ENCODE measurements around the gene FAN1. TPM values are rescaled to one million over a fixed set of nuclear protein-coding genes. Genes with fewer than 3 reads are reported as not detected.
A peak's percentile ranks its signal among the peaks of the same experiment; 100 is the strongest.

The FAN1 gene
- total RNA-seq, 1 donor from 2014 or later = 18.9 TPM

DNA sequence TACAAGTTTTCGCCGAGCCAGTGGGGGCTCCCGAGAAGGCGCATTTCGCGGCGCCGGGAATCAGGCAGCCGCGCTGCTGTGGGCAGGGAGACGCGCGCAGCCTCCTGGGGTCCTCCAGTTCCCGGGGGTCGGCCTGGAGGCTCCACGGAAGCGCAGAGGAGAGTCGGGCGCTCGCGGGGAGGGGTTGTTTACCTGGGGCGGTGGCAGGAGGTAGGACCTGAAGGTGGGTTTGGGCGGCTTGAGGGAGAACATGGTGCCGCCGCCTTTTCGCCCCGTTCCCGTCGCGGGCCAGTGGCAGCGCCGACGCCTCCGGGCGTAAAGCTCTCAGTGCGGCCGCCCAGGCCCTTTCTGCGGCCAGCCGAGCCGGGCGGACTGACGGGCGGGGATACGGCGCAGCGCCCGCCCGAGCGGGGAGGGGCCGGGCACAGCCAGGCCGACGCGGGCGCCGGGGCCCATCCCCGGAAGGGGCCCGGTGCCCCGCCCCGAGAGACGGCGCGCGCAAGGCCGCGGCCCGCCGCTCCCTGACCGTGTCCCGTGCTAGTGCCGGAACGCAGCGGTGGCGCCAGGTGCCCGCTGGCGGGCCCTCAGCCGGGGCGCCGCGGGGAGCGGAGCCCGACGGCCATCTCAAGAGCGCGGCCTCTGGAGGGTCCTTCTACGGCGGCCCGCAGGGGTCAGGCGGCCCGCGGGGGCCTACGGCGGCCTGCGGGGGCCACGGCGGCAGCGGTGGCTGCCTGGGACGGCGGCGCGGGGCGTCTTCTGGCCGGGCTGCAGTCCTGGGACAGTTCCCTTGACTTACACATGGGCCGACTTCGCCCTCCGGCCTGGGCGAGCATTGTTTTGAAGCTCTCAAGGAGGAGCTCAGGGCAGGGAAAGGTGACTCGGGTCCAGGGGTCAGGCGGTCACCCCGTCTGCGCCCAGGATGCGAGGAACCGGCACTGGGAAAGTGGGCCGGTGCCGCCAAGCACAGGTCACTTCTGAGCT, 87.8 kb downstream of the FAN1 start, which contains the start of gene MTMR10:
MTMR10 (minus strand) TSS at position 374 of the 981 bp plus-strand sequence; CDS start at position 252, 122 bp downstream.
- ATAC-seq (peak; percentile 96), DNase-seq (ENCODE audit: low spot score) (peak; percentile 83)
- intact Hi-C loops (cut with DNase I) = no loop called here

DNA sequence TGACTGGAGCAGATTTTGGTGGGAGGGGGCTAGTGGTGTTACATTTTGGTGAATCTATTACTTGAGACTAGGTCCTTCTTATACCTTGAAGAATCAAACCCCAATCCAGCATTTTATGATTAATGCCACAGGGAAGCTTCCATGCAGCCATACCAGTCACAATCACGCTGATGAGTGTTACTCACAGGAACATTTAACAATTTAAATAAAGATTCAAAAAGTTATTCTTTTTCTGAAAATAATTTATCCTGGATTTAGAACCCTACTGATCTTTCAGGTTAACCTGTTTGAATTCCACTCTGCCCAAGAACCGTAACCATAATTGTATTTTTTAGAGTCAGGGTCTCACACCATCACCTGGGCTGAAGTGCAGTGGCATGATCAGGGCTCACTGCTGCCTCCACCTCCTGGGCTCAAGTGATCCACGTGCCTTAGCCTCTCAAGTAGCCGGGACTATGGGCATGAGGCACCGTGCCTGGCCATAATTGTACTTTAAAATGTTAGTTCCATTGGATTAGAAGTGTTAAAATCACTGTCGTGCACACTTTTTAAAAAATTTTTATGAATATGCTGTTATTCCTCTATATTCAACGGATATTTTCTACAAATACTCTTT, 88.6 kb downstream of the FAN1 start:
- ATAC-seq (no peak), DNase-seq (ENCODE audit: low spot score) (no peak)
- intact Hi-C loops (cut with DNase I) = no loop called here

Other genes with a start within 250 kb of the FAN1 start
- gene MTMR10, start 87.7 kb downstream of the FAN1 start, total RNA-seq = 67.7 TPM
- gene TRPM1, start 197.8 kb downstream of the FAN1 start, total RNA-seq = not detected

Data from sciatic nerve (tissue), 2 donors.